Adrenal gland (tissue), 12 donors: ENCODE measurements around the gene NCAM2. TPM values are rescaled to one million over a fixed set of nuclear protein-coding genes. Genes with fewer than 3 reads are reported as not detected.

Source experiments
- DNase-seq, 7 donors: peaks; one replicate each; pipeline ENCODE4 v3.0.0-alpha.2; 2019 to 2020
- H3K27ac ChIP-seq, 5 donors: fragments of 200-600 bp; sonication (generic) in 4 of 5; 1 replicate in 3 of 5; 2 replicates in 2 of 5; pipeline versions ENCODE4 v1.5.1 to v1.8.0; 2016 to 2020; ENCODE audit warnings: mild to moderate bottlenecking in 1 of 5
- H3K27me3 ChIP-seq: fragments of 200-600 bp; 2 replicates; pipeline ENCODE4 v1.8.0; 2021
- H3K36me3 ChIP-seq, 2 donors: fragments of 200-600 bp; replicated peaks in 1 of 2; 1 replicate in 1 of 2; 2 replicates in 1 of 2; pipeline versions ENCODE4 v1.5.1 to v1.8.0; 2018 to 2022
- H3K4me1 ChIP-seq, 2 donors: fragments of 200-600 bp; replicated peaks in 1 of 2; 1 replicate in 1 of 2; 2 replicates in 1 of 2; pipeline versions ENCODE4 v1.5.1 to v1.8.0; 2018 to 2021
- H3K4me3 ChIP-seq, 4 donors: fragments of 200-600 bp; sonication (generic) in 3 of 4; one replicate each; pipeline ENCODE4 v1.5.1; 2016 to 2018
- H3K9me3 ChIP-seq, 3 donors: fragments of 200-600 bp; sonication (generic) in 1 of 3; replicated peaks in 1 of 3; 1 replicate in 2 of 3; 2 replicates in 1 of 3; pipeline versions ENCODE4 v1.5.1 to v1.8.0; 2016 to 2021
- POLR2A ChIP-seq, 2 donors: fragments of 450-650 bp; IDR thresholded peaks; one replicate each; pipeline ENCODE4 v1.6.1; 2017; ENCODE audit warnings: antibody characterized with exemption in 2 of 2, mild to moderate bottlenecking in 2 of 2, moderate library complexity in 1 of 2
- WGBS, 4 donors: extraction: QIAGEN DNeasy Blood & Tissue Kit in 2 of 4; methylation state at CpG; one replicate each; pipeline versions ENCODE4 v1.1.5 to v1.1.7; 2013 to 2017; 5-methylcytosine and 5-hydroxymethylcytosine counted together
- intact Hi-C, 2 donors: fragments of 100-400 bp; cut with DNase I; formaldehyde crosslinking; loops; one replicate each; pipeline versions ENCODE4 v1.14.1 to v1.15.0; 2022 to 2023
- polyA plus RNA-seq, 3 donors: library from polyadenylated mRNA; stranded (reverse); fragments of 200-250 nt in 2 of 3; fragments of 350-450 nt in 1 of 3; fragmentation: Illumina TruSeq in 1 of 3; extraction: RNeasy Lipid Tissue Mini Kit (QIAGEN cat#74804) in 1 of 3; gene quantifications; one replicate each; pipeline ENCODE4 v1.2.3, GENCODE V29; 2013 to 2014
- total RNA-seq, 9 donors: library from RNA; depleted of rRNA in 4 of 9; stranded (reverse); fragments of >200 nt in 4 of 9; fragments of 120-200 nt in 1 of 9; fragmentation: NEBNext Ultra II Directional in 1 of 9; extraction: Animal tissue kit (Norgen Biotek cat#: 25700) in 1 of 9; gene quantifications; one replicate each; pipeline versions ENCODE4 v1.1.0 to v1.2.4, GENCODE V29; 2013 to 2023
- TF ChIP-seq, protein P1 (sequence below), 6 experiments: fragments of 450-650 bp in 4 of 6; fragments of 200-600 bp in 2 of 6; sonication (generic) in 1 of 6; IDR thresholded peaks; 1 replicate in 5 of 6; 2 replicates in 1 of 6; pipeline versions ENCODE4 v1.5.1 to v1.8.0; 2016 to 2021; ENCODE audit warnings: antibody characterized with exemption in 6 of 6, mild to moderate bottlenecking in 2 of 6, moderate library complexity in 1 of 6
- donor health status: healthy with polysubstance abuse.
- donor health status: Bipolar disorder and iron deficiency.
- donor health status: DM: yes; HTN: yes; CAD: no.
- donor health status: DM: no; HTN: no; CAD: no.
- donor health status: DM: no; HTN: no; CAD: no.
- donor health status: DM: yes; HTN: yes; CAD: no.

The NCAM2 gene
- total and polyA plus RNA-seq, 12 donors, result 2.2 to 59.4 (median 18.9) TPM

DNA sequence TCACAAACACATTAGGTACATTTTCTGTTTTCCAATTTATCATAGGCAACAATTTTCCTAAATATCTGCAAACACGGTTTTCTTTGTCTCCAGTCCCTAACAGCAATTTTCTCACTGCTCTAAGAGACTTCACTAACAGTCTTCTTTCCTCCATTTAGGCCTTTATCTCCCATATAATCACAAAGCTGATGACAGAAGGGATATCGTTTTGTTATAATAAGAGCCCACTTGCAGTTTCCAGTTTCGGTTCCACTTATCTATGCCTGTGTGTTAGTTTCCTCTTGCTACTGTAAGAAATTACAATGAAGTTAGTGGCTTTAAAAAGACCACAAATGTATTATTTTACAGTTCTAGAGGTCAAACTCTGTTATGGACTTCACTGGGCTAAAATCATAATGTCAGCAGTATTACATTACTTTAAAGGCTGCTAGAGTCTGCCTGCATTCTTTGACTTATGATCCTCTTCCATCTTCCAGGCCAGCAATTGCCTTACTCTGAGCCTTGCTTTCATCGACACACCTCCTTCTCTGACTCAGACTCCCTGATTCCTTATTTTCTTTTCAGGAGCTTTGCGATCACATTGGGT is 549.3 kb downstream of the NCAM2 start:
- H3K27me3 ChIP-seq, result no peaks in the 10 kb centered on the region
- H3K36me3 ChIP-seq, result no peaks in the 10 kb centered on the region
- no peak for DNase-seq
- TF ChIP-seq, protein P1, sequence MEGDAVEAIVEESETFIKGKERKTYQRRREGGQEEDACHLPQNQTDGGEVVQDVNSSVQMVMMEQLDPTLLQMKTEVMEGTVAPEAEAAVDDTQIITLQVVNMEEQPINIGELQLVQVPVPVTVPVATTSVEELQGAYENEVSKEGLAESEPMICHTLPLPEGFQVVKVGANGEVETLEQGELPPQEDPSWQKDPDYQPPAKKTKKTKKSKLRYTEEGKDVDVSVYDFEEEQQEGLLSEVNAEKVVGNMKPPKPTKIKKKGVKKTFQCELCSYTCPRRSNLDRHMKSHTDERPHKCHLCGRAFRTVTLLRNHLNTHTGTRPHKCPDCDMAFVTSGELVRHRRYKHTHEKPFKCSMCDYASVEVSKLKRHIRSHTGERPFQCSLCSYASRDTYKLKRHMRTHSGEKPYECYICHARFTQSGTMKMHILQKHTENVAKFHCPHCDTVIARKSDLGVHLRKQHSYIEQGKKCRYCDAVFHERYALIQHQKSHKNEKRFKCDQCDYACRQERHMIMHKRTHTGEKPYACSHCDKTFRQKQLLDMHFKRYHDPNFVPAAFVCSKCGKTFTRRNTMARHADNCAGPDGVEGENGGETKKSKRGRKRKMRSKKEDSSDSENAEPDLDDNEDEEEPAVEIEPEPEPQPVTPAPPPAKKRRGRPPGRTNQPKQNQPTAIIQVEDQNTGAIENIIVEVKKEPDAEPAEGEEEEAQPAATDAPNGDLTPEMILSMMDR (IDR thresholded peaks at IDR 0.05), result no peak
- 66 to 80% (median 74%) methylated on average over 5 of the region's 5 CpGs for WGBS, 4 donors
- H3K4me3 ChIP-seq, result no peak overlapping the region
- H3K9me3 ChIP-seq, result no peaks in the 10 kb centered on the region
- no peaks in the 10 kb centered on the region for H3K4me1 ChIP-seq
- intact Hi-C loops, result no loop called here
- H3K27ac ChIP-seq, result no peak overlapping the region

GRCh38 chr21:21559285-21560045 is 561.3 kb downstream of the NCAM2 start:
- no peak for TF ChIP-seq POLR2A (IDR thresholded peaks at IDR 0.05)
- TF ChIP-seq, protein P1 (IDR thresholded peaks at IDR 0.05), result no peak
- 82 to 94% (median 88%) methylated on average over 2 of the region's 2 CpGs for WGBS, 4 donors
- H3K4me3 ChIP-seq, result no peak overlapping the region
- intact Hi-C loops, result no loop called here
- H3K4me1 ChIP-seq, result no peaks in the 10 kb centered on the region
- no peak for DNase-seq
- no peaks in the 10 kb centered on the region for H3K9me3 ChIP-seq
- no peaks in the 10 kb centered on the region for H3K27me3 ChIP-seq
- H3K36me3 ChIP-seq, result no peaks in the 10 kb centered on the region
- no peak overlapping the region for H3K27ac ChIP-seq
